Measurements from ENCODE around the gene APIP.

APIP gene

DNA sequence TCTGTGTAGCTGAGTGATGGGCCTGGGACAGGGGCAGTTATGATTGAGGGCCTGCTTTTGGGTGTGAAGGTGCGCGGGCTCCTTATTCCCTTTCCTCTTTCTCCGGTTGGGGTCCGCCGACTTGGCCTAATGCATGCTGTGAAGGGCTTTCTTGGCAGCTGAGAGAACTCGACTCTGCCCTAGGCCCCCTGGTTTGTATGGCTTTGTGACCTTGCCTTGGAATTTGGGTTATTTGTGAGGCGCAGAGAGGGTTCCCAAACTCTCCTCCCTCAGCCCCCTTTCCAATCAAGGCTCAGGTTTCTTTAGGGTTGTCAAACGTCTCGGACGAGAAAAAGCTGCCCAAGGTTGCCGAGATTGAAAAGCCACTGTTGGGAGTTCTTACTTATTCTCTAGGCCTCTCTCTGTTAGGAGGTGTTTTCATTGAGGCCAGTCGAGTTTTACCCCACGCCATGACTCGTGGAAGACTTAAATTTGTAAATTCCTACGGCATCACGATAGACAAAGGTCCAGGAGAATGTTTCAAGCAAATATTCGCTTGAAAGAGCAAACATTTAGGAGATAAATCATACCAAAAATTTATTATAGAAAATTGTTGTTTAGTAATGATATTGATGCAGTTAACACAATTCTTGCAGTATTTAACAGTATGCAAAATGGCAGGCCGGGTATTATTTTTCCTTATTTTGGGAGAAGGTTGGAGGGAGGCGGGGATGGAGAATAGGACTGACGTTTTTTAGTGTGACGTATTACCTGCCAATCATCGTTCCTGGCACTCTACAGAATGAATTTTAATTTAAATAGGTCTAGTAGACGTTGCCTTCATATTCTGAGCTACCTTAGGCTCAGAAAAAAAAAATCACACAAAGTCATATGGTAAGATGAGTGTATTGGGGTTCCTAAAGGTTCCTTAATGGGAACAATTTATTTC is 928 bp upstream of the APIP start:
- Histone ChIP-seq H3K4me3 (ENCODE audit: low read depth, low read length) (peak overlapping the region; percentile 93), H3K9me3 (ENCODE audit: control insufficient read depth, insufficient read depth, low read depth, low read length) (no peaks in the 10 kb centered on the region), H3K27ac (ENCODE audit: extremely low read depth, low read depth, low read length) (peak overlapping the region; percentile 76), H3K4me1 (ENCODE audit: control insufficient read depth, insufficient read depth, low read length) (no peaks in the 10 kb centered on the region), H3K36me3 (ENCODE audit: control insufficient read depth in 2 of 2, insufficient read depth in 1 of 2, low read length in 2 of 2) (peaks cover 0 to 12% of the 10 kb centered on the region in 2 experiments; a peak in 1 of 3 replicates)
- ChIA-PET CTCF (interaction anchor here (0.9 to 1.5 kb wide), 2 partner anchors 10 to 331 kb away, joined by 3 to 4 read pairs; no protein-coding TSS in a partner anchor), POLR2A (no interaction called here)
- no peak for TF ChIP-seq RBAK (tag by site-specific recombination; IDR thresholded peaks at IDR 0.05)
- no peak for TF ChIP-seq ZNF157 (tag by site-specific recombination; IDR thresholded peaks at IDR 0.05)
- no peak for TF ChIP-seq ZNF626 (tag by site-specific recombination; IDR thresholded peaks at IDR 0.05)
- TF ChIP-seq, protein P1, sequence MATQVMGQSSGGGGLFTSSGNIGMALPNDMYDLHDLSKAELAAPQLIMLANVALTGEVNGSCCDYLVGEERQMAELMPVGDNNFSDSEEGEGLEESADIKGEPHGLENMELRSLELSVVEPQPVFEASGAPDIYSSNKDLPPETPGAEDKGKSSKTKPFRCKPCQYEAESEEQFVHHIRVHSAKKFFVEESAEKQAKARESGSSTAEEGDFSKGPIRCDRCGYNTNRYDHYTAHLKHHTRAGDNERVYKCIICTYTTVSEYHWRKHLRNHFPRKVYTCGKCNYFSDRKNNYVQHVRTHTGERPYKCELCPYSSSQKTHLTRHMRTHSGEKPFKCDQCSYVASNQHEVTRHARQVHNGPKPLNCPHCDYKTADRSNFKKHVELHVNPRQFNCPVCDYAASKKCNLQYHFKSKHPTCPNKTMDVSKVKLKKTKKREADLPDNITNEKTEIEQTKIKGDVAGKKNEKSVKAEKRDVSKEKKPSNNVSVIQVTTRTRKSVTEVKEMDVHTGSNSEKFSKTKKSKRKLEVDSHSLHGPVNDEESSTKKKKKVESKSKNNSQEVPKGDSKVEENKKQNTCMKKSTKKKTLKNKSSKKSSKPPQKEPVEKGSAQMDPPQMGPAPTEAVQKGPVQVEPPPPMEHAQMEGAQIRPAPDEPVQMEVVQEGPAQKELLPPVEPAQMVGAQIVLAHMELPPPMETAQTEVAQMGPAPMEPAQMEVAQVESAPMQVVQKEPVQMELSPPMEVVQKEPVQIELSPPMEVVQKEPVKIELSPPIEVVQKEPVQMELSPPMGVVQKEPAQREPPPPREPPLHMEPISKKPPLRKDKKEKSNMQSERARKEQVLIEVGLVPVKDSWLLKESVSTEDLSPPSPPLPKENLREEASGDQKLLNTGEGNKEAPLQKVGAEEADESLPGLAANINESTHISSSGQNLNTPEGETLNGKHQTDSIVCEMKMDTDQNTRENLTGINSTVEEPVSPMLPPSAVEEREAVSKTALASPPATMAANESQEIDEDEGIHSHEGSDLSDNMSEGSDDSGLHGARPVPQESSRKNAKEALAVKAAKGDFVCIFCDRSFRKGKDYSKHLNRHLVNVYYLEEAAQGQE (tag by site-specific recombination; IDR thresholded peaks at IDR 0.05) = no peak
- TF ChIP-seq ZNF433 (tag by site-specific recombination; IDR thresholded peaks at IDR 0.05; ENCODE audit: low read depth) = no peak
- peak; percentile 26; the same call in 1 of the 2 replicates for TF ChIP-seq SP2 (tag by site-specific recombination; IDR thresholded peaks at IDR 0.05)
- TF ChIP-seq ZNF221 (tag by site-specific recombination; IDR thresholded peaks at IDR 0.05; ENCODE audit: borderline replicate concordance) = no peak
- TF ChIP-seq, protein P2, sequence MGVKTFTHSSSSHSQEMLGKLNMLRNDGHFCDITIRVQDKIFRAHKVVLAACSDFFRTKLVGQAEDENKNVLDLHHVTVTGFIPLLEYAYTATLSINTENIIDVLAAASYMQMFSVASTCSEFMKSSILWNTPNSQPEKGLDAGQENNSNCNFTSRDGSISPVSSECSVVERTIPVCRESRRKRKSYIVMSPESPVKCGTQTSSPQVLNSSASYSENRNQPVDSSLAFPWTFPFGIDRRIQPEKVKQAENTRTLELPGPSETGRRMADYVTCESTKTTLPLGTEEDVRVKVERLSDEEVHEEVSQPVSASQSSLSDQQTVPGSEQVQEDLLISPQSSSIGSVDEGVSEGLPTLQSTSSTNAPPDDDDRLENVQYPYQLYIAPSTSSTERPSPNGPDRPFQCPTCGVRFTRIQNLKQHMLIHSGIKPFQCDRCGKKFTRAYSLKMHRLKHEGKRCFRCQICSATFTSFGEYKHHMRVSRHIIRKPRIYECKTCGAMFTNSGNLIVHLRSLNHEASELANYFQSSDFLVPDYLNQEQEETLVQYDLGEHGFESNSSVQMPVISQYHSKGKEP (tag by site-specific recombination; IDR thresholded peaks at IDR 0.05) = no peak
- TF ChIP-seq ZNF677 (tag by site-specific recombination; IDR thresholded peaks at IDR 0.05) = no peak
- TF ChIP-seq OSR2 (tag by site-specific recombination; IDR thresholded peaks at IDR 0.05) = no peak
- peak; percentile 24; the same call in 1 of the 2 replicates for TF ChIP-seq ZNF629 (tag by site-specific recombination; IDR thresholded peaks at IDR 0.05)
- peak; percentile 18; the same call in 1 of the 2 replicates for TF ChIP-seq YY1 (tag by site-specific recombination; IDR thresholded peaks at IDR 0.05)
- TF ChIP-seq ZNF335 (tag by site-specific recombination; conservative IDR thresholded peaks at IDR 0.05) = peak; percentile 2; the same call in 1 of the 2 replicates
- TF ChIP-seq ZNF600 (tag by site-specific recombination; IDR thresholded peaks at IDR 0.05) = peak; percentile 17; the same call in 1 of the 2 replicates
- no peak for TF ChIP-seq ZNF621 (tag by site-specific recombination; IDR thresholded peaks at IDR 0.05)
- TF ChIP-seq ZFP37 (tag by site-specific recombination; IDR thresholded peaks at IDR 0.05) = 0 out of 2 replicates have a peak, but pooled peaks have one; percentile 4
- TF ChIP-seq, protein P3, sequence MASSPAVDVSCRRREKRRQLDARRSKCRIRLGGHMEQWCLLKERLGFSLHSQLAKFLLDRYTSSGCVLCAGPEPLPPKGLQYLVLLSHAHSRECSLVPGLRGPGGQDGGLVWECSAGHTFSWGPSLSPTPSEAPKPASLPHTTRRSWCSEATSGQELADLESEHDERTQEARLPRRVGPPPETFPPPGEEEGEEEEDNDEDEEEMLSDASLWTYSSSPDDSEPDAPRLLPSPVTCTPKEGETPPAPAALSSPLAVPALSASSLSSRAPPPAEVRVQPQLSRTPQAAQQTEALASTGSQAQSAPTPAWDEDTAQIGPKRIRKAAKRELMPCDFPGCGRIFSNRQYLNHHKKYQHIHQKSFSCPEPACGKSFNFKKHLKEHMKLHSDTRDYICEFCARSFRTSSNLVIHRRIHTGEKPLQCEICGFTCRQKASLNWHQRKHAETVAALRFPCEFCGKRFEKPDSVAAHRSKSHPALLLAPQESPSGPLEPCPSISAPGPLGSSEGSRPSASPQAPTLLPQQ (tag by site-specific recombination; IDR thresholded peaks at IDR 0.05) = 0 out of 2 replicates have a peak, but pooled peaks have one; percentile 0
- no peak for TF ChIP-seq ZNF660 (tag by site-specific recombination; IDR thresholded peaks at IDR 0.05)
- 0 out of 2 replicates have a peak, but pooled peaks have one; percentile 4 for TF ChIP-seq ZNF501 (tag by site-specific recombination; IDR thresholded peaks at IDR 0.05)
- TF ChIP-seq KLF16 (tag by site-specific recombination; IDR thresholded peaks at IDR 0.05) = no peak
- TF ChIP-seq, protein P4, sequence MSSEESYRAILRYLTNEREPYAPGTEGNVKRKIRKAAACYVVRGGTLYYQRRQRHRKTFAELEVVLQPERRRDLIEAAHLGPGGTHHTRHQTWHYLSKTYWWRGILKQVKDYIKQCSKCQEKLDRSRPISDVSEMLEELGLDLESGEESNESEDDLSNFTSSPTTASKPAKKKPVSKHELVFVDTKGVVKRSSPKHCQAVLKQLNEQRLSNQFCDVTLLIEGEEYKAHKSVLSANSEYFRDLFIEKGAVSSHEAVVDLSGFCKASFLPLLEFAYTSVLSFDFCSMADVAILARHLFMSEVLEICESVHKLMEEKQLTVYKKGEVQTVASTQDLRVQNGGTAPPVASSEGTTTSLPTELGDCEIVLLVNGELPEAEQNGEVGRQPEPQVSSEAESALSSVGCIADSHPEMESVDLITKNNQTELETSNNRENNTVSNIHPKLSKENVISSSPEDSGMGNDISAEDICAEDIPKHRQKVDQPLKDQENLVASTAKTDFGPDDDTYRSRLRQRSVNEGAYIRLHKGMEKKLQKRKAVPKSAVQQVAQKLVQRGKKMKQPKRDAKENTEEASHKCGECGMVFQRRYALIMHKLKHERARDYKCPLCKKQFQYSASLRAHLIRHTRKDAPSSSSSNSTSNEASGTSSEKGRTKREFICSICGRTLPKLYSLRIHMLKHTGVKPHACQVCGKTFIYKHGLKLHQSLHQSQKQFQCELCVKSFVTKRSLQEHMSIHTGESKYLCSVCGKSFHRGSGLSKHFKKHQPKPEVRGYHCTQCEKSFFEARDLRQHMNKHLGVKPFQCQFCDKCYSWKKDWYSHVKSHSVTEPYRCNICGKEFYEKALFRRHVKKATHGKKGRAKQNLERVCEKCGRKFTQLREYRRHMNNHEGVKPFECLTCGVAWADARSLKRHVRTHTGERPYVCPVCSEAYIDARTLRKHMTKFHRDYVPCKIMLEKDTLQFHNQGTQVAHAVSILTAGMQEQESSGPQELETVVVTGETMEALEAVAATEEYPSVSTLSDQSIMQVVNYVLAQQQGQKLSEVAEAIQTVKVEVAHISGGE (tag by site-specific recombination; conservative IDR thresholded peaks at IDR 0.05; ENCODE audit: low read depth) = no peak
- TF ChIP-seq GLIS1 (tag by site-specific recombination; IDR thresholded peaks at IDR 0.05) = no peak
- TF ChIP-seq ZNF132 (tag by site-specific recombination; IDR thresholded peaks at IDR 0.05; ENCODE audit: borderline replicate concordance) = no peak
- TF ChIP-seq ZFP41 (tag by site-specific recombination; IDR thresholded peaks at IDR 0.05; ENCODE audit: borderline replicate concordance) = no peak
- TF ChIP-seq ZNF175 (tag by site-specific recombination; IDR thresholded peaks at IDR 0.05) = no peak
- TF ChIP-seq ZBTB20 (tag by site-specific recombination; IDR thresholded peaks at IDR 0.05) = 0 out of 2 replicates have a peak, but pooled peaks have one; percentile 5
